Stimulated activated CD4-positive, alpha-beta T cell treated with anti-CD3 and anti-CD28 coated beads, Interleukin-1b, Interleukin-23, amount 100 ng/mL, for 1 hour (primary cell): ENCODE results near the gene SH3BP4.

Experiments used
- DNase-seq, 2 donors: peaks; one replicate each; pipeline ENCODE4 v3.0.0-alpha.2; 2020; ENCODE audit warnings: low read depth in 2 of 2

The SH3BP4 gene

DNA sequence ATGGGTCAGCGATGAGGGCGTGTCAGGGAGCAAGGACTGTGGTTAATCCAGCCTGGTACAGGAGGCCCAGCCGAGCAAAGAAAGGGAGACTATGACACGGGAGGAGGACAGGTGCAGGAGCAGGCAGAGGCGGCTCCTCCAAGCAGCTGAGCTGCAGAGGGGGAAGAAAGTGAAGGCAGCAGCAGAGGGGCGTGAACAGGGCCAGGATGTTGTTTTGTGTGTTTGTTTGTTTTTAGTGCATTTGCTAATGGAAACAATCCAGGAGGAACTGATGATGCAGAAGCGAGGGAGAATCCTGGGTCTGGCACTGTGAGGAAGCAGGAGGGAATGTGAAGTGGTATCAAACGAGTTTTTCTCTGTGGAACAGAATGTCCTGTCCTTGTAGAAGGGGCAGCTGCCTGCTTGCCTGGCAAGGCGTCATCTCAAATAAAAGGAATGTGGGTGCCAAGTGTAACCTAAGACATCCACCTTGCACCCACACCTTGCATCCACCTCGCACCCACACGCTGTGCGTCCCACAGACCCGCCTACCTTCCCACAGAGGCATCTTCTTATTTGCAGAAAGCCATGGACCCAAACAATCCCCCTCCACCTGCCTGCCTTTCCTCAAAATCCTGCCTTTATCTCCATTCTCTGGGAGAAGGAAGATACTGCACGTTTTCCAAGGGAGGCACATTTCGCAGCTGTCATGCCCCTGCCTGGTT, 134.8 kb downstream of the SH3BP4 start:
- DNase-seq = no peak

DNA sequence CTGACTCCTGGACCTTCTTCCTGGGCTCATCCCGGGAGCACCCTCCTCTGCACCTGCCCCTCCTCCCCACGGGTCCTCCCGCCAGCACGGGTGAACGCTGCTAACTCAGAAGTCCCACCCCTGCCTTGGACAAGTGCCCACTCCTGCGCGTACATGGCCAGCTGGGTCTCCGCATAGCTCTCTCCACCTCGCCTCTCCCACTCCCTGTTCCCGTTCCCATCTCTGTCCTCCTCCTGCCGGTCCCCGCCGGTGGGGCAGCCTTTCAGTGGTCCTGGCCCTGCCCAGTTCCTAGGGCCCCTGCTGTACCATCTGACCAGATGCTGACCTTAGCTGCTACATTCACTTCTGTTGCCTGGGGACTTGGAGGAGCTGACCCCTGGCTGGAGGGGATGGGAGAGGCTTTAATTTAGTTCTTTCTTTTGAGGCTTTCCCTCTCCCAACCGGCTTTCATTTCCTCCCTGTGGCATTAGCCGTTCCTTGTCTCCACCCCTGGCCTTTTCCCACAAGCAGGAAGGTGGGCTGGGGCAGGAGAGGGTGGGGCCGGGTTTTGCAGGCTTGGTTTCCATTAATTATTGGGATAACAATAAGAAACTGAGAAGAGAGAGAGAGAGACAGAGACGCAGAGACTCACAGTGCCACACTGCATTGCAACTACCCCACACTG, 136.1 kb downstream of the SH3BP4 start:
- no peak for DNase-seq

DNA sequence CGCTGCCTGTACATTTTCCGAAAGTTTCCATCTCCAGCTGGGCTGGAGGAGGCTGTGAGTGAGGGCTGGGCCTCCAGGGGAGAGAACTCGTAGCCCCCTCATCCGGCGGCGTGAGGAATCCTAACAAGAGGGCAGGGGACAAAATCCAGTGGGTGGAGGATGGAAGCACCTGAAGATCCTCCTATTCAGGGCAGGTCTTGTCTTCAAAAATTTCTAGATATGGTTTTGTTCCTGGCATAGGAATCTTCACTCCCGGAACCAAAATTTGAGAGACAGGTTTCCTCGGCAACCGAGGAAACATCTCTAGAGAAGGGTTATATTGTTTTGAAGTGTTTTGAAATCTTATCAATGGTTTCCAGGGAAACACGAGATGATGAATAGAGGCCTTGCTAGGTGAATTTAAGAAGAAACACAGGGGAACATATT, 136.7 kb downstream of the SH3BP4 start:
- DNase-seq = no peak

DNA sequence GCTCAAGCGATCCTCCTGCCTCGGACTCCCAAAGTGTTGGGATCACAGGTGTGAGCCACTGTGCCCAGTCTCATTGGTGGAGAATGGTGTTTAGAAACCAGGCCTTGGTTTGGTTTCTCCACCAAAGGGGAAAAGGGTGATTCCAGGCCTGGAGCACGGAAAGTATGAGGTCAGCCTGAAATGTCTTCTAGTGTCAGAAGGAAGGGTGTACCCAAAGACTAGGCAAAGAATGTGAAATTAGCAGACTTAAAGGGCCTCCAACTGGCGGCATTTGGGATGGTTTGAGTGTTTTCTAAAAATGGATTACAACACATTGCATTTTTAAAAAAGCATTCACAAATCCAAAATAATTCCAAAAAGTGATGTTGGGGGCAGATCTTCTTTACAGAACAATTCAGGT, 139.6 kb downstream of the SH3BP4 start:
- no peak for DNase-seq

DNA sequence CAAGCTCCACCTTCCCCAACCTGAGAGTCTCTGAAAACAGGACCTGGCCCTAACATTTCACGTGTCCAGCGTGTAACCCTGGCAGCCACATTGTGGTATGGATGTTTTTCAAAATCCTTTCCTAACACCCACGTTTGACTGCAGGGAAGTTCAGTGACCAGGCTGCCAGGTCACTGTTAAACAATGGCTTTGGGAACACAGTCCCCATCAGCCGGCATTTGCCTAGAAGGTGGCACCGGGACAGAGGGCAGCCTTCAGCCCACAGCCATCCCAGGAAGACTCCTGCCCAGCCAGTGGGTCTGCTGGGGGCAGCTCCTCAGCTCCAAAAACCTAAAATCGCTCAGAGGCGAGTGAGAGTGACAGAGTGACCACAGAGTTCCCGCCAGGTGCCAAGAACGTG, 140.2 kb downstream of the SH3BP4 start:
- no peak for DNase-seq

DNA sequence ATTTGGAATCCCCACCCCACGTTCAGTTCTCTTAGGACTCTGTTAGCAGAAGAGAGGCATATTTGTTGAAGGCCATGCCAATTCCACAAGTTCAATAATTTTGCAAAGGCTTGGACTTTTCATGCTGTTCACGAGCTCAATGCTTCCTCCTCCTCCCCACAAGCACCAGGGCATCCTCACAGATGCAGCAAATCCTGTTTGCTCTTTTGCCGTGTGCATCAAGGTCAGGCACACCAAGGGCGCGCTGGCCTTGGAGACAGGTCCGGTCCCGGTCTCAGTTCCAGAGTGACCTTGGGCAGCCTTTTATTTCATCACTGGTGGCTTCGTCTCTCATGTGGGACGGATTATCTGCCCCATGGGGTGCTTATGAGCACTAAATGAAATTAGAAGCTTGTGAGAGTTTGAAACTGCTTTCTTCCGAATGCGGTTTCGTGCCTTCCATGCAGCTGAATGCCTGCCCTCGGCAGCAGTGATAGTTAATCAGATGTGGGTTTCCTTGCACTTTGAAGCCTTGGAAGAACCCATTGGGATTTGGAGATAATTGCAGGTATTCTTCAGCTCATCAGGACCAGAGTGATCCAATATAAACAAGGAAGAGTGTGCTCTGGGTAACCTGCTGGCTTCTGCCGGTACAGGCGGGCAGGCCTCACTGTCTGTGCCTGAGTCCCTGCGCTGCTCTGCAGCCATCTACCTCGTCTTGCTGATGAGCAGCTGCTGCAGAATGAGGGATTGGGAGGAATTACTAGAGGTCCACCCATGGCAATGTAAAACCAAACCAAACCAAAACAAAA, 140.8 kb downstream of the SH3BP4 start:
- no peak for DNase-seq

DNA sequence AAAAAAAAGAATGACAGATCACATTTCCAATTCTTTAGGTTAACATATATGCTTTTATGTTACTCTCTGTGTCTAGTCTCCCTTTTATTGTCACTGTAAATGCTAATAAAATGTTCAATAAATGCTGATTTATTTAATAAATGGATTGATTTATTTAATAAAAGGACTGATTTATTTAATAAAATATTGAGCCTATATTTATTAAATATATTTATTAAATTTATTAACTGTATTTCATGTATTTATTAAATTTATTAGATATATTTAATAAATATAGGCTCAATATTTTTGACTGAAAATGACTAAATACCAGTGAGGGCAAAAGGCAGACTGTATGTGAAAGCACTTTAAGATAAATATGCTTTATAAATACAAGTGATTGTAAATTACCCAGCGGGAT, 142.6 kb downstream of the SH3BP4 start:
- no peak for DNase-seq

DNA sequence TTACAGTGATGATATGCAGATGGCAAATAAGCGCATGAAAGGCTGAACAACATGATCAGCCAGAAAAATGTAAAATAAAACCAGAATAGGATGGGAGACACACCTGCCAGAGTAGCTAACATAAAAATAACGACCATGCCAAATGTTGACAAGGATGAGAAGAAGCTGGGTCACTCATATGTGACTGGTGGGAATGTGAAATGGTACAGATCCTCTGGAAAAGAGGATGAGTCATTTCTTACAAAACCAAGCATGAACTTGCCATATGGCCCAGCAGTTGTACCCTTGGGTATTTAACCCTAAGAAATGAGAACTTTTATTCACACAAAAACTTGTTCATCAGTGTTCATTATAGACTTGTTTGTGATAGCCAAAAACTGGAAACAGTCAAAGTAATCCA, 143.8 kb downstream of the SH3BP4 start:
- DNase-seq = no peak

DNA sequence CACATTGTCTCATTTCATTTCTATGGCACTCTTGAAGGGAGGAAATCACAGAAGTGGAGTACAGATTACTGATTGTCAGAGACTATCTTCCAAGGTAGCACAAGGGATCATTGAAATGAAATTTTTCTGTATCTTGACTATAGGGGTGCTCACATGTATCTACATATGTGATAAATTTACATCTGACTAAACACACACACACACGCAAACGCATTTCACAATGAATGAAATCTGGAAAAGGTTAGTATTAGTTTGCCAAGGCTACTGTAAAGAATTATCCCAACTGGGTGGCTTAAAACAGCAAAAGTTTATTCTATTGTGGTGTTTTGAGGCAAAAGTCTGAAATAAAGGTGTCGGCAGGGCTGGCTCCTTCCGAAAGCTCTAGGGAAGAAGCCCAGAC, 144.6 kb downstream of the SH3BP4 start:
- no peak for DNase-seq

DNA sequence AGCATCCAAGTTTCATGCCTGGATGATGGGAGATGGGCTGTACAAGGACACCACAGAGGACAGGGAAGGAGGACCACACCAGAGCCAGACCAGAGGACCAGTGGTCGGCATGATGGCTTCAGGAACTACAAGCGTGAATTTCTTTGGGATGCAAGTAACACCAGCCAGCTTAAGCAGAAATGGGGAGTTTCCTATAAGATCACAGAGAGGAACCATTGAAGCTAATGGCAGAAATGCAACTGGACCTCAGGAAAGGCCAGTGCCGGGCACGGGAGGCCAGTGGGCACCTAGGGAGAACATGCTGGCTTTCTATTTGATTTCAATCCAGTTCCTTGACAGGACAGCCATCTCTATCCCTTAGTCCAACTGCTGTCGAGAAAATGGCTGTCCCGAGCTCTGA, 145.4 kb downstream of the SH3BP4 start:
- DNase-seq = no peak

DNA sequence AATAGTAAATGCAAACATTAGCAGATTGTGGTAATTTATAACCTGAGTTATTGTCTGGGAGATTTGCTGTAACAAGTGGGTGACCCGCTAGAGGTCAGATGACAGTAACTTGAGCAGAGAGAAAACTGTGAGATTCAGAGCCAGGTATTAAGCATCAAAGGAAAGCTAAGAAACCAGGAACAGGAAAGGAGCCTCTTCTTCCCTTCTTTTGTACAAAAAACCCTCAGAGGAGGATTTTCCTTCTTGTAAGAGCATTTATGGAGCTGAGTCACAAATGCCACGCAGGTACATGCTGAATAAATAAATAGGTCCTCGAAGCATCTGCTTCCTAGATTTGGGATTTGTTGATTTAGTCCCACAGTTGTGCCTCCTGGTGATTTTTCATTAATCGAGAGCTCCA, 146.5 kb downstream of the SH3BP4 start:
- no peak for DNase-seq

DNA sequence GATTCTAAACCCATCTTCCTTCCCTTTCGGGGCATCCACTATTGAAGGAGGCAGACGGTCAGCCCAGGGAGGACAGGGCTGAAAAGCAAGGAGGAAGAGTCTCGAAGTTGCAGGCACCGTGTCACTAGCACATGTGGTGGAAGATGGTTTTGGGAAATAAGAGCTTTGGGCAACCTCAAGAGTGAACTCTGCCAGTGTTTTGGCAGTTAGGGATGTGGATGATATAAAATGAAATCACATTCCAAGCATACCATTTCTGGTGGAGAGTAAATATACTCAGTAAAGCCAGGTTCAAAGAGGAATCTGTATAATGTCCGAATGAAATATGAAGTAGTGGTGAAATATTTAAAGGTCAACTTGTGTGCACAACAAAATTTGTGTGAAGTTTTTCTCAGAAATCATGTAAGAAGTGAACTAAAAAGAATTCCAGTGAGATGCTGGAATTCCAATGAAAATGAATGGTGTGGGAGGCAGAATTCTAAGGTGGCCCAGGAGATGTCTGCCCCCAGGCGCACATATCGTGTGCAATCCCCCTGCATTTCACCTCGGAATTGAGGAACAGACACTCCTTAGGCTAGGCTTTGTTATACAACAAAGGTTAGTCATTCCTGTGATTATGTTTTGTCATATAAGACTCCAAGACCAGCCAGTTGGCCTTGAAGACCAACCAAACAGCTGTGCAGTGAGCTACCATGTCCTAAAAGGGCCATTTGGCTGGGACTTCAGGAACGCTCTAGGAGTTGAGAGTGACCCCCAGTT, 147.1 kb downstream of the SH3BP4 start:
- DNase-seq = no peak

DNA sequence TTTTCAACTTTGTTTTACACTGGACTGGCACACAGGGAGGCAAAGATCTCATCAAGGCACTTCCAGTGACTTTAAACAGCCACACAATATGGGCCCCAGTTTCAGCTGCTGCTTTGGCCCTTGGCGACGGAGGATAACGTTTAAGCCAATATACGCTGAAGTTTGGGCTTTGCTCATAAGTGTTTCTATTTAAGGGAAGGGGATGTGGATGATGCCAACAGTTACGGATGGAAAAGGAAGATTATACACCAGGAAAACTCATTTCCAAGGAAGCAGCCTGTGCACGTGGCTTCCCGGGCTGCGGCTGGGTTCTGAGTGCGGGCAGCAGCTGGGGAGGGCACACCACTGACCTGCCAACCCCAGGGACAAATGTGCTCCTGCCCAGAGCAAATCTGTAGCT, 151.1 kb downstream of the SH3BP4 start:
- no peak for DNase-seq
